ENCODE data around the gene TEC. TPM values are rescaled to one million over a fixed set of nuclear protein-coding genes. Genes with fewer than 3 reads are reported as not detected.
"Not testable (repeated sequence)": the region's sequence is repeated elsewhere in the genome, so short reads cannot be mapped to it uniquely, and the experiment has no call there.

Gene TEC
- total RNA-seq, 1 experiment from 2014 or later: 3.6 TPM

- in situ Hi-C loops (cut with HindIII; ENCODE audit: low pct_unique_long_range_greater_than_20kb, low sequenced_read_pairs); DNase-seq (ENCODE audit: low read depth): not testable (repeated sequence)
Measured at GRCh38 chr4:48187066-48187465, 82.6 kb downstream of the TEC start.

GRCh38 chr4:48186394-48186793 lies 83.2 kb downstream of the TEC start:
- in situ Hi-C loops (cut with HindIII; ENCODE audit: low pct_unique_long_range_greater_than_20kb, low sequenced_read_pairs): not testable (repeated sequence)

DNA sequence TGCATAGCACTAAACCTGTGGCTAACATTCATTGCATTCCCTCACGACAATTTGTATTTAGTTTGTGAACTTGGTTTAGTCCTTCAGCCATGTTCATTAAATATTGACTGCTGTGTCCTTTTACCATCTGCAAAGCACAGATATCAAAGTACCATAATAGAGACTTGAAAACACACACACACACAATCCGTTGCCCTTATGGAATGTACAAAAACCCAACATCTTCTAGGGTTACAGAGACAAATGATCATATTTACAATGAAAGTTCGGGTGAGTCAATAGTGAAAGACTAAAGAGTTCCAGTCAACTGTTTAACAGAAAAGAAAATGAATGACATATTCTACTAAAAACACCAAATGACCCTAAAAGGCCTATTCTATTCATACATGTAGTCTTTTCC lies 84.8 kb downstream of the TEC start:
- no peak for DNase-seq (ENCODE audit: low read depth)
- in situ Hi-C loops (cut with HindIII; ENCODE audit: low pct_unique_long_range_greater_than_20kb, low sequenced_read_pairs): no loop called here

More at GRCh38 chr4:48186394-48186793, 83.2 kb downstream of the TEC start:
- DNase-seq (ENCODE audit: low read depth): not testable (repeated sequence)

DNA sequence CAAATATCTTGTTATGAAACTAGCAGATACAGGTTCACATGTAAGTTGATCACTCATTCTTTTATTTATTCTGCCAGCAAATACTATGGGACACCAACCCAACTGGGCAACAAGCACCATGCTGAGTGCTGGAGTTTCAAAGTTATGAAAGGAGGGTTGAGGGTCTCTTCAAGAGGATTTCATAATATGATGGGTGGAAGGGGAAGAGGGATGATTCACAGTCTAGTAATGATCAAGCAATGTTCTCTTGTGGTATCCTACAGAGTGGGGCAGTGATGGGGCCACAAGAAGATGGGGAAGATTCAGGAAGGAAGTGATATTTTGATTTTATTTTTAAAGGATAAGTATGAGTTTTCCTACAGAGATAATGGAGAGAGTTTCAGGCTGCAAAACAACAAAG lies 89.4 kb downstream of the TEC start:
- no peak for DNase-seq (ENCODE audit: low read depth)
- in situ Hi-C loops (cut with HindIII; ENCODE audit: low pct_unique_long_range_greater_than_20kb, low sequenced_read_pairs): no loop called here

- DNase-seq (ENCODE audit: low read depth): no peak
Measured at GRCh38 chr4:48178931-48179330, 90.7 kb downstream of the TEC start.

DNA sequence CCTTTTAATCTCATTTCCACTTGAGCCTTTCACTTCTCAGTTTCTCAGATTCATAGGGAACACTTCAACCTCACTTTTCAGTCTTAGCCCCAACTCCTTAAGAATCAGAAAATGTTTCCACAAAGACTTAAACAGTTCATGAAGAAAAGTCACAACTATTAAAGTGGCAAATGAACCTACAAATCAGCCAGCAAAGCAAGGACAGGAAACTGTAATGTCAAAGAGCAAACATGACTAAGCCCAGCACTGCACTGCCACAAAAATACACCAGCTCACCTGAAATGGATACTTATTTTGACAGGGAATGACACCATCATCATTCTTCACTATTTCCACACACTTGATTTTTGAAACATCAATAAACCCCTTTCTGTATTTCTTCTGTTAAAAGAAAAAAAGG lies 93.8 kb downstream of the TEC start:
- in situ Hi-C loops (cut with HindIII; ENCODE audit: low pct_unique_long_range_greater_than_20kb, low sequenced_read_pairs): no loop called here
- peak; percentile 8 for DNase-seq (ENCODE audit: low read depth)

More at GRCh38 chr4:48178931-48179330, 90.7 kb downstream of the TEC start:
- in situ Hi-C loops (cut with HindIII; ENCODE audit: low pct_unique_long_range_greater_than_20kb, low sequenced_read_pairs): no loop called here

DNA sequence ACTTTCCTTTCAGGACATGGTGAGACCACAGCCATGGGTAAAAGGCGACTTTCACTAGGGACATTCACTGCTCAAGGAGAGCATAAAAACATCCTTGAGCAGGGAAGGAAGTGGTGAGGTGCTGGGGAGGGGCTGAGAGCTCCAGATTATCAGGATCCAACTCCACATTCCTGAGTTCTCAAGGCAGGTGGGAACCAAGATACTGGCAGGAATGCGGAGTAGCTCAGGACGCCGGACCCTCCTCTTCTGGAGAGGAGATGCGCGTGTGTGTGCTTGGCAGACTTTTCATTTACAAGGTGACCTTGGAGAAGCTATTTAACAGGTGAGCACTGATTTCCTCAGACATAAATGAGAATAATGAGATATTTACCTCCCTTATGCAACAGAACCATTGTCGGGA lies 94.3 kb downstream of the TEC start:
- no peak for DNase-seq (ENCODE audit: low read depth)
- in situ Hi-C loops (cut with HindIII; ENCODE audit: low pct_unique_long_range_greater_than_20kb, low sequenced_read_pairs): no loop called here

- in situ Hi-C loops (cut with HindIII; ENCODE audit: low pct_unique_long_range_greater_than_20kb, low sequenced_read_pairs): no loop called here
- peak; percentile 86 for DNase-seq (ENCODE audit: low read depth)
Measured at GRCh38 chr4:48173056-48173991, 96.3 kb downstream of the TEC start.

- no peak for DNase-seq (ENCODE audit: low read depth)
- in situ Hi-C loops (cut with HindIII; ENCODE audit: low pct_unique_long_range_greater_than_20kb, low sequenced_read_pairs): no loop called here
Measured at GRCh38 chr4:48172651-48173050, 97.0 kb downstream of the TEC start.

DNA sequence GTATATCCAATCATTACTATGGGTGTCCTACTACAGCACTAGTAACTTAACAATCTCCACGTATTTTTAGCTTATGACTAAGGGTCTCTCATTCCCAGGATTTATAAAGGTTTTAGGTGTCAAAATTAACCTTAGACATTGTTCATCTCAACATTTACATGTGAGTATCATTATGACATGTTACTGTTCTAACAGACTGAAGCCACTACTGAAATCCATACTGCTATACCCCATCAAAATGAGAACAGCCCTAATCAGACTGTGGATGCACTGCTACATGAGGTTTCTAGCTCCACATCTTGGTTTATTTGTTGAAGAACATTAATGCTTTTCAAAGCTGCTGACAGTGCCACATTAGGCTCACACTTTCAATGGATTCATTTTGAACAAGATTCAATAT lies 100.0 kb downstream of the TEC start:
- in situ Hi-C loops (cut with HindIII; ENCODE audit: low pct_unique_long_range_greater_than_20kb, low sequenced_read_pairs): no loop called here
- no peak for DNase-seq (ENCODE audit: low read depth)

DNA sequence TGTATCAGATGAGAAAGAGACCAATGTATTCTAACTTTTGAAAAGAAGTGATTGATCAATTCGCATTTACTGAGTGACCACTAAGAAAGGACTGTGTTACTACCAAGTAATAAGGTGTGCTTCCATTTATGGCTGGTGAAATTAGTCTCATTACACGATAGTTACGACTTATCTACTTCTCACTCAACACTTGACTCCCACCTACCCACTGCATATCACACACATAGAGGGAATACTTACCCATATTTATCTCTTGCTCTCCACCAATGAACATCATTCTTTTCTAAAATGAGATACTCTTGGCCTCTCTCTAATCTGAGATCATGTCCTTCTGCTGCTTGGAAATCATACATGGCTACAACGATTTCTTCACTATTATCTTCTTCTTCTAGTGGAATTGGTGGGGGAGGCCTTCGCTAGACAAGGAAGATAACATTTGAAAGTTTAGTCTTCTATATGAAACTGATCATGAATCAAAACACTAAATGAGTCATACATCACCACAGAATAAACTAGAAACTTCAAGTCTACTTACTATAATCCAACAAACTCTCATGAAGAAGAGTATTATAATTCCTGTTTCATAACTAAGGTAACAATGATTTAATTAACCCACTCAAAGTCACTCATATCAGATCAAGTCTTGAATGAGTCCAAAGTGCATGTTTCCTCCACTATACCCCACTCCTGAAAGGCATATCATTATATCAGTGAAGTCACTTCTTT lies 101.9 kb downstream of the TEC start:
- in situ Hi-C loops (cut with HindIII; ENCODE audit: low pct_unique_long_range_greater_than_20kb, low sequenced_read_pairs): no loop called here
- DNase-seq (ENCODE audit: low read depth): no peak

GRCh38 chr4:48164561-48164960 lies 105.1 kb downstream of the TEC start:
- in situ Hi-C loops (cut with HindIII; ENCODE audit: low pct_unique_long_range_greater_than_20kb, low sequenced_read_pairs): not testable (repeated sequence)

GRCh38 chr4:48163746-48164145 lies 105.9 kb downstream of the TEC start:
- no peak for DNase-seq (ENCODE audit: low read depth)

More at GRCh38 chr4:48164561-48164960, 105.1 kb downstream of the TEC start:
- DNase-seq (ENCODE audit: low read depth): not testable (repeated sequence)

DNA sequence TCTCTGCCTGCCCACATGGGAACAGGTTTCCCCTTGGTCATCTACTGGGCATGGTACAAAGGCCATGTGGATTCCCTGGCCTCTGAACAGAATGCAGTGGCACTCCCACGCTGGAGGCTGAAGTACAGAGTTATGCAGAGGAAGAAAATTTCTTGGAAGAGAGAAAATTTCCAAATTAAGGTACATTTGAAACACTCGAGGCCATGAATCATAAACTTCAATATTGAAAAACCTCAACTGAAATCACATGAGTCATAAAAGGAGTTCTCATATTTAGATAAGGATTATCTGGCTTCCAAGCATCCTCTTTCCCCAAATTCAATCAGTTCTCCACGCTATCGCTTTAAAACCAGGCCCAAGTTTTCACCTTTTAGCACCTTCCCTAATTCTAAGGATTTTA lies 107.5 kb downstream of the TEC start:
- DNase-seq (ENCODE audit: low read depth): no peak
- in situ Hi-C loops (cut with HindIII; ENCODE audit: low pct_unique_long_range_greater_than_20kb, low sequenced_read_pairs): no loop called here

More at GRCh38 chr4:48163746-48164145, 105.9 kb downstream of the TEC start:
- in situ Hi-C loops (cut with HindIII; ENCODE audit: low pct_unique_long_range_greater_than_20kb, low sequenced_read_pairs): no loop called here

- DNase-seq (ENCODE audit: low read depth): no peak
- in situ Hi-C loops (cut with HindIII; ENCODE audit: low pct_unique_long_range_greater_than_20kb, low sequenced_read_pairs): no loop called here
Measured at GRCh38 chr4:48157271-48157670, 112.4 kb downstream of the TEC start.

DNA sequence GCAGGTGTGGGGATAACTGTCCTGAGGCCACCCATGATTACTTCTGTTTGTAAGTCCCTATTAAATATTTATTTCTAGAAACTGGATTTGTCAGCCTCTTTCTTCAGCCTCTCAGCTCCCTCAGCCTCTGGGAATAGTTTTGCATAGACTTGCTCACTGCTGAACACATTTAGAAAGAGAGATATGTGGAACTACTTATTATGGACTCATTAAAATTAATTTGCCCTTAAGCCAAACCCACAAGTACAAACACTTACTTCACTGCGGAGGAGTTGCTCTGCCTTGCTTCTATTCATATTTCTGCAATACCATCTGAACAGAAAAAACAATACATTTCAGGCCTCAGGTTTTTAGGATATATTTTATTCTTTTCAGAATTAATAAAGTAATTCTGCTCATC lies 113.2 kb downstream of the TEC start:
- in situ Hi-C loops (cut with HindIII; ENCODE audit: low pct_unique_long_range_greater_than_20kb, low sequenced_read_pairs): no loop called here
- DNase-seq (ENCODE audit: low read depth): no peak

- DNase-seq (ENCODE audit: low read depth): no peak
- in situ Hi-C loops (cut with HindIII; ENCODE audit: low pct_unique_long_range_greater_than_20kb, low sequenced_read_pairs): no loop called here
Measured at GRCh38 chr4:48153791-48154550, 115.7 kb downstream of the TEC start.

GRCh38 chr4:48152259-48152658 lies 117.4 kb downstream of the TEC start:
- no peak for DNase-seq (ENCODE audit: low read depth)
- in situ Hi-C loops (cut with HindIII; ENCODE audit: low pct_unique_long_range_greater_than_20kb, low sequenced_read_pairs): no loop called here
